AG09319 (cell line): Measurements from ENCODE around the gene FXR2.

Source experiments
- DNase-seq: peaks from one replicate; pipeline ENCODE4 v3.0.0-alpha.2; 2010; ENCODE audit warnings: low read depth; ENCODE audit errors: extremely low read depth
- TF ChIP-seq, protein P1 (sequence below): IDR thresholded peaks from 2 replicates; pipeline ENCODE4 v1.5.1; 2011; ENCODE audit warnings: low read depth, mild to moderate bottlenecking, inconsistent platforms, low read length, moderate library complexity

Gene FXR2

DNA sequence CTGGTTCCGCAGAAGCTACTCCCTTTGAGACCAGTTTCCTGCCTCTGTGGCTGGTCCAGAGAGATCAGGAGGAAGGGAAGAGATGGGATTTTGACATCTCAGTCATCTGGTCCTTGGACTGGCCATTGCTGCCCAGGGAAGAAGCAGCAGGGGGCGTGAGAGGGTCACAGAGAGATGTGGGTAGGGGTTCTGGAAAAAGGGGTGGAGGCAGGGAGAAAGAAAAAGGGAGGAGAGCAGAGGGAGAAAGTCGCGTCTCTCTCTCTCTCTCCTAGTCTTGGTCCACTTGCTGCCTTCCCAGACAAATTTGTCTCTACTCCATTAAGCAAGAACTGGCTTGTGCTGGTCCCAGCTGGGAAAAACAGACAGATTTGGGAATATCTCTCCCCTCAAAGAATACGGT, 19.7 kb upstream of the FXR2 start:
- TF ChIP-seq, protein P1, sequence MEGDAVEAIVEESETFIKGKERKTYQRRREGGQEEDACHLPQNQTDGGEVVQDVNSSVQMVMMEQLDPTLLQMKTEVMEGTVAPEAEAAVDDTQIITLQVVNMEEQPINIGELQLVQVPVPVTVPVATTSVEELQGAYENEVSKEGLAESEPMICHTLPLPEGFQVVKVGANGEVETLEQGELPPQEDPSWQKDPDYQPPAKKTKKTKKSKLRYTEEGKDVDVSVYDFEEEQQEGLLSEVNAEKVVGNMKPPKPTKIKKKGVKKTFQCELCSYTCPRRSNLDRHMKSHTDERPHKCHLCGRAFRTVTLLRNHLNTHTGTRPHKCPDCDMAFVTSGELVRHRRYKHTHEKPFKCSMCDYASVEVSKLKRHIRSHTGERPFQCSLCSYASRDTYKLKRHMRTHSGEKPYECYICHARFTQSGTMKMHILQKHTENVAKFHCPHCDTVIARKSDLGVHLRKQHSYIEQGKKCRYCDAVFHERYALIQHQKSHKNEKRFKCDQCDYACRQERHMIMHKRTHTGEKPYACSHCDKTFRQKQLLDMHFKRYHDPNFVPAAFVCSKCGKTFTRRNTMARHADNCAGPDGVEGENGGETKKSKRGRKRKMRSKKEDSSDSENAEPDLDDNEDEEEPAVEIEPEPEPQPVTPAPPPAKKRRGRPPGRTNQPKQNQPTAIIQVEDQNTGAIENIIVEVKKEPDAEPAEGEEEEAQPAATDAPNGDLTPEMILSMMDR: peak; percentile 54
- no peak for DNase-seq

DNA sequence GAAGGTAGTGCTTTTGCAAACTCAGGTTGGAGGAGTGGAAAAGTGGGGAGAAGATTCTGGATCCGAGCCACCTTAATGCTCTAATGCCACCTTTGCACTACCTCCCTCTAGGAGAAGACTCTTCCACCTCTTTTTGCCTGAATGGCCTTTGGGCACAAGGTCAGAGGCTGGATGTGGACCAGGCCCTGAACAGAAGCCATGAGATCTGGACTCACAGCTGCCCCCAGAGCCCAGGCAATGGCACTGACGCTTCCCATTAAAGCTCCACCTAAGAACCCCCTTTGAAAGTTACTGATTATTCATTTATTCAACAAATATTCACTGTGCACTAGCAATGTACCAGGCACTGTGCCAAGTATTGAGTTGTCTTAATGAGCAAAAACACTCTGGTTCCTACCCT, 18.4 kb upstream of the FXR2 start:
- TF ChIP-seq, protein P1: no peak
- no peak for DNase-seq

DNA sequence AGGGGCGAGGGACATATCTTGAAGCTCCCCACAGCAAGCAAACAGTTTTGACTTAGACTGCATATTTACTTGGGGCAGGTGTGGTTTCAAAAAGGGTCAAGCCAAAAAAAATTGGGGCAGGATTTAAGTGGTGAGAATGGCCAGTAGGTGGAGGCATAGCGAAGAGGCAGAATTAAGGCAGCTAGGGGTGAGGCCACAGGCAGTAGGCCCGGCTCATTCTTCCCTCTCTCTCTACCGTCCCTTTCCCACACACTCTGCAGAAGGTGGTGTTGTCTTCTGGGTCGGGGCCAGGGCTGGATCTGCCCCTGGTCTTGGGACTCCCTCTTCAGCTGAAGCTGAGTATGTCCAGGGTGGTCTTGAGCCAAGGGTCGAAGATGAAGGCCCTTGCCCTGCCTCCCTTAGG, 17.8 kb upstream of the FXR2 start:
- DNase-seq: peak; percentile 24
- TF ChIP-seq, protein P1: peak; percentile 53

DNA sequence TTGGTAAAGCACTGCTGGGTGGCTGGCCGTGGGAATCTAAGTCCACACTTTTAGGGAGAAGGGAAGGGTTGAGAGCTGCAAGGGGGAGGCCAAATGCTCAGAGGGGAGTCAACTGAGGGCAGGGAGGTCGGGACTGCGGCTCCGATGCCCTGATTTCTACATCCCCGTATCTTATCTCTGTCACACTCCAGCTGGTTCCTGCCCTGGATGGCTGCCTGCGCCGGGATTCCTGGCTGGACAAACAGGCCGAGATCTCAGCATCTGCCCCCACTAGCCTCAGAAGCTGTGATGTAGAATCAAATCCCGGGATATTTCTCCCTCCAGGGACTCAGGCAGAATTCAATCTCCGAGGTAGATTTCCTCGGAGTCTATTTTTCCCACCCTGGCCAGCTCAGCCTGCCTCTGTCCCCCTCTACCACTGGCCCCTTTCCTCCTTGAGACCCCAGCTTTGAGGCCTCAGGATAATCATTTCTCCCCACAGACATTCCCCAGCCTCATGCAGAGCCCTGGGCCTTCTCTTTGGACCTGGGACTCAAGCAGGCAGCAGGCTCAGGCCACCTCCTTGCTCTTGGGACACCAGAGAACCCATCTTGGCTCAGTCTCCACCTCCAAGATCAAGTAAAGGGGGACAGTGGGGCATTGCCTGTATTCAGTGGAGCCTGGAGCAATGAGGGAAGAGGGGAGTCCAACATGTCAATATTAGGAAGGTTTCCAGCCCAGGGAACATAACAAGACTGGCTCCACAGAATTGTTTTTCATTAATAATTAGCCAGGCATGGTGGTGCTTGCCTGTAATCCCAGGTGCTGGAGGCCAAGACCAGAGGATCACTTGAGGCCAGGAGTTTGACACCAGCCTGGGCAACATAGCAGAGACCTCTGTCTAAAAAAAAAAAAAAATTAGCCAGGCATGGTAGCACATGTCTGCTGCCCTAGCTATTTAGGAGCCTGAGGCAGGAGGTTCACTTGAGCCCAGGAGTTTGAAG, 17.0 kb upstream of the FXR2 start:
- no peak for DNase-seq
- TF ChIP-seq, protein P1: no peak

DNA sequence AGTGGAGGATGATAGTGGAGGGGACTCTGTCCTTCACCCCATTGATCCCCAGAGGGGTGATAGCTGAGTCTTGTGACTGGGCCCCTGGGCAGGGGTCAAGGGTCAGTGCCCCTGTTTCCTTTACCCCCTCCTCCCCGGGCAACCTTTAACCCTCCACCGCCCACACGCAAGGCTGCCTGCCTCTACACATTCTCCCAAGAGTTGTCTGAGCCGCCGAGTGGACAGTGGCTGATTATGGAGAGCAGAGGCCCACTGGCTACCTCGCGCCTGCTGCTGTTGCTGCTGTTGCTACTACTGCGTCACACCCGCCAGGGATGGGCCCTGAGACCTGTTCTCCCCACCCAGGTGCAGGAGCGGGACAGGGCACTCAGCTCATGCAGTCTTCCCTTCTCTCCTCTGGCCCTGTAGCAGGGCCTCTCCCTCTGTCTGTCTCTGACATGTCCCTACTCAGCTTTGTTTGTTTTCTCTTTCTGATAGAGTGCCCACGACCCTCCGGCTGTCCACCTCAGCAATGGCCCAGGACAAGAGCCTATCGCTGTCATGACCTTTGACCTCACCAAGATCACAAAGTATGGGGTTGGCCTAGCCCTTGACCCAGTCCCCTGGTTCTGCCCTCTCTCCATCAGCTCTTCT, 15.4 kb upstream of the FXR2 start, which contains the start of gene SHBG:
Gene SHBG (plus strand): TSS at position 197 of the 633 bp plus-strand sequence. CDS start 38 bp downstream, at position 235.
- TF ChIP-seq, protein P1: no peak
- no peak for DNase-seq

DNA sequence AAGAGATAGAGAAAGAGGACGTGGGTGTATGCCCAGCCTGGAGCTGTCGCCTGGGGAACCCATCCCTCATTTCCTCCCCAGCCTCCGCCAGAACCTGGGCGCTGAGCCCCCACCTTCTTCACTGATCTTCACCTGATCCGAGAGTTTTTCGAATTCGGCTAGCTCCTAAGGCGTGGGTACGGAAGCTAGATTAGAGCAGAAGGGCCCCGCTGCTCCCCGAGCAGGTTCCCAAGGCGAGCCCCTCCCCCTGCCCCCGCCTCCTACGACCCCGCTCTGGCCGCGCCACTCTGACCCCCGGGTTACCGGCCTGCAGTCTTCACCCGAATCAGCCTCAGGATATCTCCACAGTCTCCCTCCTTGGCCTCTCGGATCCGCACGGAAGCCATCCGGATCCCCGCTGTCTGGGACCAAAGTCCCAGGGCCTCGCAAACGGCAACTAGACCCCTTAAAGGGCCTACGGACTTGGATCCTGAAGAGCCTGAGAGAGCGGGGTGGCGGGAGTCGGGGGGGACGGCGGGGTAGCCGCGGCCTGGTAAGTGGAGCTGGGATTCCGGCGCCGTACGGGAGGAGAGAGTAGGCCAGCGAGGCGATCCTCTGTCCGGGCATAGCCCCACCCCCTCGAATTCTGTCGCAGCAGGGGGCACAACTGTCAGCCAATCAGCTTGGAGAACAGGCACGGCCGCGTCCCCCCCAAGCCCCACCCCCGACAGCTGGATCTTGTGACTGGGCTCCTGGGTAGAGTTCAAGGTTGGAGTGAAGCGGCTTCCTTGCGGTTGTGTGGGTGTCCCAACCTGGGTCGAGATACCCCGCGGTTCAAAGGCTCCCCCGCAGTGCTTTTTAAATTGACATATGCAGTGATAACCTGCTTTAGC, 12.8 kb upstream of the FXR2 start, which contains the start of gene SAT2:
Gene SAT2 (minus strand): TSS at position 572 of the 872 bp plus-strand sequence. CDS start 186 bp downstream, at position 386.
- DNase-seq: peak; percentile 84
- TF ChIP-seq, protein P1: no peak
